Myocyte (in vitro differentiated cells): ENCODE data around the gene NFIB. TPM values are rescaled to one million over a fixed set of nuclear protein-coding genes. Genes with fewer than 3 reads are reported as not detected.

Experiments
- DNase-seq: peaks from one replicate; pipeline ENCODE4 v3.0.0-alpha.2; 2012; ENCODE audit warnings: low read depth
- total RNA-seq: library from RNA; depleted of rRNA; stranded (reverse); fragments of >200 nt; gene quantifications from 2 replicates; pipeline ENCODE4 v1.2.3, GENCODE V29; 2014

Gene NFIB
- total RNA-seq, 1 donor from 2014 or later, result 9.1 TPM

GRCh38 chr9:14127656-14128055, 186.3 kb downstream of the NFIB start:
- DNase-seq, result no peak

- no peak for DNase-seq
Observed at GRCh38 chr9:14119694-14120514, 194.0 kb downstream of the NFIB start.

DNA sequence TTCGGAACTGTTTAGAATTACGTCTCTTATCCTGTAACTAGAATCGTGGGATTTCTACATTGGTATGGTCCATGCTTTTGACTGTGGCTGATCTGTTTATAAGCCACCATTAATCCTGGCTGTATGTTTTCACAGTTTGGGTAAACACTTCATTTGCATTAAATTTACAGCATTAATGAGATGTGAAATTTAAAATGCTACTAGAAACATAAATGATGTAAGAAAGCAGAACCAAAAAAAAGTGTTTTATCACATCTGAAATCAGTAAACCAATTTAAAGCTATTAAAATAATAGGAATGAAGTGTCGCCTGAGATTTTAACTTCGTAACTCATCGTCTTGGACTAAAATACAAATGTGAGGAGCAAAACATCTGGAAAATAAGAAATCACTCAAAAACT, 201.7 kb downstream of the NFIB start:
- DNase-seq, result no peak

DNA sequence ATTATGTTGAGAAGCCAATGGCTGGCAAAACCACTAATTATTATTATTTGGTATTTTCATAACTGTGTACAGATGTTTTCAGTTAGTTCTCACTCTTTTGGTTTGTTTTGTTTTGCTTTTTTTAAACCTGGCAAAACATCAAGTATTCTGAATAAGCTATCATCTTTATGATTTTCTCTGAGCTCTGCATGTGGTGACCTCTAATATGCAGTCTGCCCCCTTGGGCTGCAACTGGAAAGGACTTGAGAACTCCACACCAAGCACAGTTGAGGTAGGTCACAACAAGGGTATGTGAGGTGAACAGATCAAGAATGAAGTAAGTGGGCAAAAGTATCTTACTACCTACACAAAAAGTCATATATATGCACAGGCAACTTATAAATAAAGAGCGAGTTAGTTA, 202.2 kb downstream of the NFIB start:
- DNase-seq, result peak; percentile 33

DNA sequence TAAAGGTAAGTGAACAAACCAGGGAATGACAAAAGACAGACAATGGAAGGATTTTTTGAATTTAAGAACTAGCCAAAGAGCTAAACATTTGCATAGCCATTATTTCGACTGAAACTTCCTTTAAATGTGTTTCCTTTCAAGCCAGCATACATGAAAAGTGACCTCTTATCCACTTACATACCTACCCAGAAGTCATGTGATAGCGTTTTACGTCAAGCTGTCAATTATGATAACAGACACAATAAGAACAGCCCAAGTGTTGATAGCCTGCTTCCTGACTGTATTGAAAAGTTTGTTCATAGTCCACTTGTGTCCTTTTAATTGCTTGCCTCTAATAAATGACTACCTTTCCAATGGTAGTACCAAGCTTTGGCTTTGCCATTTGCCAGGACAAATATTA, 206.0 kb downstream of the NFIB start:
- no peak for DNase-seq

DNA sequence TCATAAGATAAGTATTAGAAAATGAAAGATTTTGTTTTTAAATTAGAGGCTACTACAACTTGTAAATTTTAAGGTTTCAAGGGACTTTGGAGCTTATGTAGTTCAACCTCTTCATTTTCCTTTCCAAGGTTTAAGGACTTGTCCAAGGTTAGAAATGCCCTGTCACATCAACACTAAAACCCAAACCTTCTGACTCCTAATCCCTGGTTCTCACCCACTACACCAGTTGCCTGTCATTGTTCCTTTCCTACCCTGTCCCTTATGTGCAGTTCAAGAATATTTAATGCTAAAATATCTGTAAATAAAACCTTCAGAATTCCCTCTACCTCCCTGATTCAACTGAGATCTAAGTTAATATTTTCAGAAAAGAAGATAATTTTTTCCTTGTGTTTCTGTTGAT, 206.4 kb downstream of the NFIB start:
- DNase-seq, result no peak

GRCh38 chr9:14106699-14107098, 207.2 kb downstream of the NFIB start:
- no peak for DNase-seq

DNA sequence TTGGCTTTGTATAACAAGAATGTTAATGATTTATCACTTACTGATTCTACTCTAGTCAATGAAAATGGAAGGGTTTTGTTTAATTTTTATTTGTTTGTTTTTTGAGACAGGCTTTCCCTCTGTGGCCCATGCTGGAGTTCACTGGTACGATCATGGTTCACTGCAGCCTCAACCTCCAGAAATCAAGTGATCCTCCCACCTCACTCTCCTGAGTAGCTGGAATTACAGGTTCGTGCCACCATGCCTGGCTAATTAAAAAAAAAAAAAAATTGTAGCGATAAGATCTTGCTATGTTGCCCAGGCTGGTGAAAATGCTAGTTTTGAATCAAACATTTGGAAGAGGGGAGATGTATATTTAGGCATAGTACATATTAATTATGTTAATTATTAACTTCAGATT, 209.4 kb downstream of the NFIB start:
- DNase-seq, result no peak

GRCh38 chr9:14103115-14103514, 210.8 kb downstream of the NFIB start:
- peak; percentile 51 for DNase-seq

- DNase-seq, result no peak
Observed at GRCh38 chr9:14099737-14100136, 214.2 kb downstream of the NFIB start.

DNA sequence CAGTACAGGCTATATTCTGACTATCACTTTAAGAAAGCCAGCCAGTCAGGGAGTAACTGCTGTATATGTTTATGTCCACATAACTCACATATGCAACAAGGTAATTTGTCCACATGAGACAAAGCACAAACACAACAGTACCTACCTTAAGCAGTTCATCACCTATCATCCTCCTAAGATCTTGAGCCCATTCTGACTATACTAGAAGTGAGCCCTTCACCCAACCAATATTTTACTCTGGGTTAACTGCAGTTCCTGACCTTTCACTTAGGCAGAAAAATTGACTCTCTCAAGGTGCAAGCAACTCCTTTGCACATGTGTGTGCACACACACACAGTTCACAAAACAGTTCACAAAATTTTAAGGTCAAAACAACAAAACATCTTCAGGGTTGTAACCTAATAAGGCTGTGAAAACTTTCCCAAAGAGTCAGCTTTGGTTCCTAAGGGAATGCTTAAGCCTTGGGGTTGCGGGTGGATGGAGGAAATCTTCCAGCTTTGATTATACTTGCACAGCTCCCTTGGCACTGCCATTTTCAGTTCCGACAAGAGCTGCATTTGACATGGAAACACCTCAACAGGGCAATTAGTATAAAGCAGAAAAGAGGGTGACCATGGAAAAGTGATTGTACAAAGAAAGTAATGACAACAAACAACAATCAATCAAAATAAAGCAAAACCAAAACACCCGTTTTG, 215.3 kb downstream of the NFIB start:
- DNase-seq, result no peak

GRCh38 chr9:14097666-14098415, 216.1 kb downstream of the NFIB start:
- no peak for DNase-seq

DNA sequence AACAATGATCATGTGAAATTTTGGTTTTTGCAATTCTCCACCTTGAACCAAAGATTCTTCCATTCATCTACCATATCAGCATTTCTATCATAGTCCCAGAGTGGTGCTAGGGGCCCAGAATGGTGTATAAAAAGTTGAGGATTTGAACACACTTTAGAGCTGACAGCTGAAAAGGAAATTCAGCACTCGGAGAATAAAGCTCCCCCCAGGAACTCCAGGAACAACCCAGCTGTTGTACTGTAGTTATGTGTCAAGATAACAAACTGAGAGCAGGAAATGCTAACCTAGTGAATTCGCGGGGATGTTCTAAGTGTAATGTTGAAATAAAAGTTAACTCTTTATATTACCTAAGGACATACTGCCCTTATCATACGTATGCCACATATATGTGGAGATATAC, 216.7 kb downstream of the NFIB start:
- peak; percentile 73 for DNase-seq

DNA sequence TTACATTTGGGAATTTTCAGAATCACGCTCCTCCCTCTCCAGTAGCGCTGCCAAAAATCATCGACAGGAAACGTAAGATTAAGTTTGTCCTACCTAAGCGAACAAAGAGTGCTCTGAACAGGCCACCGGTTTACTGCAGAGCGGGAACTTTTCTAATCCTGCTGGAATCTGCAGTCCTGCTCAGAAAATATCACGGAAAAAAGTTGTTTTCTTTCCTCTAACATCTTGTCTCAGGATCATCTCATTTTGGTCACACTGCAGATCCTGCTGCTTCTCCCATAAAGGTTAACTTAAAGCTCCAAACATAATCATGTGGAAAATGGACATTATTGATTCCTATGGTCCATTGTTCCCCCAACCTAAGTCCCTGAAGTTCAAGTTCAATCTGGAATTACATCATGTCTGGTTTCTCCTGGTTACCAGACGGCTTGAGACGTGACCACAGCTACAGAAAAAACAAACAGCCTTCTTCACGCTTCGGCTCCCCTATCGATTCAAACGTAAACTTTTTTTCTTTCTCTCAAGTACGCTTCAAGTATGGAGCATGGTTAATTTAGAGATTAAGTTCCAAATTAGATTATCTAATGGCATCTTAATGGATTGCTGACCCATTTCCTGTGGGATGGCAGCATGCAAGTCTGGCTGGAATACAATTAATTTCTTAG, 217.6 kb downstream of the NFIB start:
- peak; percentile 43 for DNase-seq

- no peak for DNase-seq
Observed at GRCh38 chr9:14095277-14095676, 218.7 kb downstream of the NFIB start.

DNA sequence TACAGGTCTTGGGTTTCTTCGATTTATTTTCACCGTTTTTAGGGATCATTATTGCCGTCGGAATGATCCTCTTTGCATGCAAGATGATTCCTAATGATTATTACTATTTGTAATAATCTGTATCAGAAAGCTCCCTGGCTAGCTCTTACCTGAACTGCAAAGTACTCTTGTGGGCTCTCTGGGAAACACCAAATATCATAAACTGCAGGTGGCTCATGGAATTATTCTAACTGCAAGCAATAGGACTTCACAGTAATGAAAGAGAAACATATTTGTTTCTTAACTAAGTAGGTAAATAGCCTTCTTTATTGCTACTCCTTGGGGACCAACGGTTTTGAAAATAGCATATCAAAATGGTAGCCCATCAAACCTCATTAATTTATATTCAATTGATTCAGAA, 219.4 kb downstream of the NFIB start:
- no peak for DNase-seq

DNA sequence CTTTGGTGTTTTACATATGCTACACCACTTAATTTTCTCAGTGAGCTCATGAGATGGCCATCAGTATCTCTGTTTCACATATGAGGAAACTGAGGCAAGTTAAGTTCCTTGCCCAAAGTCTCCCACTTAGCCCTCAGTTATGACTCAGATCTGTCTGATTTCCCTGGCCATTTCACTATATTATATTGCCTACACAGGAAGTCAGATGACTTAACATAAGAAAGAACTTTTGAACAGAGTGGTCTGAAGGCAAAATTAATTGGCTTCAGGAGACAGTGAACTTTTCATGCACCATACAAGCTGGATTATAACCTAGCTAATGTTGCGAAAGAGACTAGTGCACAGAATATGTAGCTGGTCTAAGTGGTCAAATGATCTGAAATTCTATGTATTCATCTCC, 221.6 kb downstream of the NFIB start:
- no peak for DNase-seq

GRCh38 chr9:14089051-14089803, 224.7 kb downstream of the NFIB start:
- DNase-seq, result peak; percentile 46

DNA sequence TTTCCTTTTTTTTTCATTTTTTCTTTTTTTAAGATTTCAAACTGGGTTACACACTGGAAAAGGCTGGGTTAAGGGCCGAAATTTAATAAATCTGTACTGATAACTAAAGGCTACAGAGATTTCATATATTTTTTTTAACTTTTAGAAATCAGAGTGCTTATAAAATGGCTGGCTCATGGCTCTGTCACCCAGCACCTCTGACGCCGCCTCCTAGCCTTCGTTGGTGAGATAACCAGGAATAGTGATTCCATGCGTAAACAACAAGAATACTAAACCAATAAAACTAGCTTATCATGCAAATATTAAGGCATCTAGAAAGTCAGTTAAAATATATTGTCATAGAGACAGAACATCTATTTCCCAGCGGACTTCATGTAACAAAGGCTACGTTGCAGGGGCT, 226.4 kb downstream of the NFIB start:
- no peak for DNase-seq

GRCh38 chr9:14086495-14086894, 227.4 kb downstream of the NFIB start:
- DNase-seq, result no peak

DNA sequence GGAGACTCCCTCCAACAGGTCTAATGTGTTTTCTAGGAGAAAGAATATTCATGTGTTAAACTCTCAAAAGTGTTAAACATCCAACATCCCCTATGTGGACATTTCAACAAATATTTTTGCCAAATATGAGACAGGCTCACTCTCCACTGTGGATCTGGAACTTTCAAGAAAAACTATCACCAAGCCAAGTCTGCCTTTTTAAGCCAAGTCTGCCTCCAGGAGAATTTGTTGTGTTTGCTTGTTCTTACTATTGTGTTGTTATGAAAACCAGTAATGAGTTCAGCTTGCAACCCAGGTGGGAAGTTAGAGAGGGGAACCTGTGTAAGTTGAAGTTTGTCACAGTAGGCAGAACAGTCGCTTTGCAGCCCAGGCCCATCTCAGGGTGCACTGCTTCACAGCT, 228.1 kb downstream of the NFIB start:
- DNase-seq, result no peak
